Adipocyte (in vitro differentiated cells): ENCODE results near the gene SPATA32.

Experiments
- DNase-seq: peaks from one replicate; pipeline ENCODE4 v3.0.0-alpha.2; 2015; ENCODE audit warnings: low read depth
- H3K27me3 ChIP-seq: replicated peaks from 2 replicates; pipeline ENCODE4 v1.7.0; 2013; ENCODE audit warnings: mild to moderate bottlenecking, low read length, moderate library complexity; ENCODE audit not compliant: control insufficient read depth, insufficient read depth
- H3K36me3 ChIP-seq: 2 replicates; pipeline ENCODE4 v1.7.0; 2013; ENCODE audit warnings: low read length, mild to moderate bottlenecking, moderate library complexity; ENCODE audit not compliant: control insufficient read depth, insufficient read depth, severe bottlenecking
- H3K4me1 ChIP-seq: 2 replicates; pipeline ENCODE4 v1.7.0; 2013; ENCODE audit warnings: mild to moderate bottlenecking, low read length, moderate library complexity; ENCODE audit not compliant: control insufficient read depth, insufficient read depth
- H3K4me3 ChIP-seq: 2 replicates; pipeline ENCODE4 v1.7.0; 2013; ENCODE audit warnings: mild to moderate bottlenecking, low read length, moderate library complexity
- H3K9ac ChIP-seq: 2 replicates; pipeline ENCODE4 v1.7.0; 2013; ENCODE audit warnings: mild to moderate bottlenecking, low read length, moderate library complexity
- H3K9me3 ChIP-seq: 2 replicates; pipeline ENCODE4 v1.7.0; 2013; ENCODE audit warnings: mild to moderate bottlenecking, low read length, moderate library complexity; ENCODE audit not compliant: control insufficient read depth

Gene SPATA32, protein sequence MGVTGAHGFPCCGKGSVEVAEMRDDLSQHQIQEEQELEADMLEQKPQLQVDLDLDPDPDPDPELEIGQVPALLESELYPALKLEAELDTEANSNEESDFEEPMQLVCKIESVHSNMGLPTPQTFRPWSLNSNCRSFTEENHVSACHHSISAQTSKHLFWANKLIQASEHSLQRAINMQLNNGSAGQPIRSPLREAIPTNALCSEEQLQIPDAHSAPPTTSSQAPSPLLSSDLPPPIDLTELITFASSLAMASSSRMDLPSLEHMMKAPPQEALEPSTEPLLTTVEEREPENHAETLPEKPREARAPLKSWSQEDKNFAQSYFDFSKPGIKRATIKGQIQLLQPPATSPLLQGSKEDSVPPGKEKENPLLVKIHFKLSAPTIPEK

DNA sequence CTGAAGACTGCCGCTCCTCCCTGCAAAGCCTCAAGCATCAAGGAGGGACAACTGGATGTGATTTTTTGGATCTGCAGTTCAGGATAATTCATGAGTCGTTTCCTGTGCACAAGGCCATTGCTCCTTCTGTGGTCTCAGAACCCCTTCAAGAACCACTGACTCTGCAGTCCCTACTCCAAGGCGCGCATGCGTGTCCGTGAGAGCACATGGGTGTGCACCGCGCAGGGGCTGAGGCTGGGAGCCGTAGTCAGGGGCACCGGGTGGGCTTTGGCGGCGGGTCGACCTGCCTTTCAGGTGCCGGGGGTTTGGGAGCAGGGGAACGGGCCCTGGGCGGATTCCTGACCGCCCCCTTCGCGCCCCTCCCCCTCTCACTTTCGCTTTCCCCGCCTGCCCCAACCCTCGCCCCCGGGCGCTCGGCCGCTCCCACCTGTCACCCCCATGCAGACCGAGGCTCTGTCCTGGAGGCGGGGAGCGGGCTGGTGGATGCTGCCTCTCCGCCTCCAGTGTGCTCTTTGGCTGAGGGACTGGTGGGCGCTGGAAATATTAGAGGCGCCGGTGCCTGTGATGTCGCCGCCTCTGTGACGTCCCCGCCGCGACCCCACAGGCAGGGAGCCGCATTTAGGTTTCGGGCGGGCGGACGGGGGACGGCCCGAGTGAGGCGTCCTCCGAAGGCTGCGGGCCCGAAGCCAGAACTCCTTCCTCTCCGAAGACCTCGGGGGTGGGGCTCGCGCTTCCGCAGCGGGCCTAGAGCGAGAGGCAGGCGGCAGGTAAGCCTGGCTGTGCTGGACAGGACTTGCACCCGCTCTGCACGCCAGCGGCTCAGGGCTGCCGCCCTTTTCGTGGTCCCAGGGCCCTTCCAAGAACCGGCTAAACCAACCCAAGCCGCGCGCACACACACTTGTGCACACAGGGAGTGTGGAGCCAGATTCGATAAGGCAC, at the start of gene SPATA32:
SPATA32 (minus strand) TSS at position 518 of the 939 bp plus-strand sequence; CDS start at position 440, 78 bp downstream.
- peaks cover 49% of the 10 kb centered on the region for H3K4me1 ChIP-seq
- H3K9me3 ChIP-seq = no peaks in the 10 kb centered on the region
- H3K36me3 ChIP-seq = peaks cover 20% of the 10 kb centered on the region
- no peak for DNase-seq
- peak within 1 kb of the TSS; percentile 60 for H3K9ac ChIP-seq
- H3K27me3 ChIP-seq = peaks cover 11% of the 10 kb centered on the region
- H3K4me3 ChIP-seq = peak within 1 kb of the TSS; percentile 71

DNA sequence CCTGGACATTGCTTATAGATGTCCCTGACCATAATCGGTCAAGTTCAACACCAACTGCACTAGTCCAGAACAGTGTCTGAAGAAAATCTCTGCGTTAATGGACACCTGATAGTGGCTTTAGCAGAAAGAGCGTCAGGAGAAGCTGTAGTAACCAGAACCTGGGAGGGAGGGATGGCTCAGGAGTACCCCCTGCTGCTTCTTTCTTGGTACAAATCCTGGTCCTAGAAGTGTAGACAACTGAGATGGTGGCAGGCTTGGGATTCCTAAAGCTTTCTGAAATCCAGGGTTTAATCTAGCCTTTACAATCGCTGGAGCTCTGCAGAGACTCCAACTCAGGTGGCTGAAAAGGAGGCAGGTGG, 49.5 kb upstream of the SPATA32 start:
- H3K27me3 ChIP-seq = no peaks in the 10 kb centered on the region
- H3K9ac ChIP-seq = peak overlapping the region; percentile 63
- no peaks in the 10 kb centered on the region for H3K36me3 ChIP-seq
- no peak for DNase-seq
- peaks cover 79% of the 10 kb centered on the region for H3K4me1 ChIP-seq
- H3K9me3 ChIP-seq = no peaks in the 10 kb centered on the region
- no peak overlapping the region for H3K4me3 ChIP-seq

- Histone ChIP-seq H3K9ac (no peak overlapping the region), H3K4me1 (peaks cover 80% of the 10 kb centered on the region), H3K27me3 (no peaks in the 10 kb centered on the region), H3K4me3 (no peak overlapping the region), H3K9me3 (no peaks in the 10 kb centered on the region), H3K36me3 (no peaks in the 10 kb centered on the region)
- DNase-seq = peak; percentile 51
Measured at GRCh38 chr17:45310380-45311324, 48.8 kb upstream of the SPATA32 start.

GRCh38 chr17:45309400-45309799, 47.5 kb upstream of the SPATA32 start:
- Histone ChIP-seq H3K27me3 (no peaks in the 10 kb centered on the region), H3K4me1 (peaks cover 71% of the 10 kb centered on the region), H3K9ac (no peak overlapping the region), H3K4me3 (no peak overlapping the region), H3K9me3 (no peaks in the 10 kb centered on the region), H3K36me3 (no peaks in the 10 kb centered on the region)
- no peak for DNase-seq

DNA sequence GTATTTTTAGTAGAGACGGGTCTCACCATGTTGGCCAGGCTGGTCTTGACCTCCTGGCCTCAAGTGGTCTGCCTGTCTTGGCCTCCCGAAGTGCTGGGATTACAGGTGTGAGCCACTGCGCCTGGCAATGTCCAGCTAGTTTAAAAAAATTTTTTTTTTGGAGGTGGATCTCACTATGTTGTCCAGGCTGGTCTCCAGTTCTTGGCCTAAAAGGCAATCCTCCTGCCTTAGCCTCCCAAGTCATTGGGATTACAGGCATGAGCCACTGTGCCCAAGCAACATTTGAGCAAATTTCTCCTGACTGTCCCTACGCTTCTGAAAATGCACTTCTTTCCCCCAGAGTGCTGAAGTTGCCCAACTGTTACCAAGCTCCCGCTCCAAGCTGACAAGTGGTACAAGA, 46.9 kb upstream of the SPATA32 start:
- Histone ChIP-seq H3K9ac (no peak overlapping the region), H3K36me3 (no peaks in the 10 kb centered on the region), H3K4me1 (peaks cover 66% of the 10 kb centered on the region), H3K9me3 (no peaks in the 10 kb centered on the region), H3K4me3 (no peak overlapping the region), H3K27me3 (no peaks in the 10 kb centered on the region)
- no peak for DNase-seq

DNA sequence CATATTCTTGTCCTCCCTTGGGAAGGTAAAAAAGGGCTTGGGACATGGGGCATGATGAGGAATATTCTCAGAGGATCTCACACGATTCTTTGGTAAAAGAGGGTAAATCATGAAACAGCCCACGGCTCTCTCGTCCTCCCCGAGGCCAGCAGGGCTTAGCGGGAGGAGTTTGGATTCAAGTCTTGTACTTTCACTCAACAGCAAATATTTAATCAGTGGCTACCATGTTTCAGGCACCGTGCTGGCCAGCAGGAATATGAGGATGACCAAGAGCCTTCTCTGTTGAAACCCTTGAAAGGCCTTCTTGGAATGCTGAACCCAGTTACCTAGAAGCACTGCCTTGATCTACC, 46.1 kb upstream of the SPATA32 start:
- Histone ChIP-seq H3K36me3 (no peaks in the 10 kb centered on the region), H3K9me3 (no peaks in the 10 kb centered on the region), H3K4me1 (peaks cover 66% of the 10 kb centered on the region), H3K4me3 (peak overlapping the region; percentile 63), H3K27me3 (no peaks in the 10 kb centered on the region), H3K9ac (peak overlapping the region; percentile 55)
- DNase-seq = no peak

DNA sequence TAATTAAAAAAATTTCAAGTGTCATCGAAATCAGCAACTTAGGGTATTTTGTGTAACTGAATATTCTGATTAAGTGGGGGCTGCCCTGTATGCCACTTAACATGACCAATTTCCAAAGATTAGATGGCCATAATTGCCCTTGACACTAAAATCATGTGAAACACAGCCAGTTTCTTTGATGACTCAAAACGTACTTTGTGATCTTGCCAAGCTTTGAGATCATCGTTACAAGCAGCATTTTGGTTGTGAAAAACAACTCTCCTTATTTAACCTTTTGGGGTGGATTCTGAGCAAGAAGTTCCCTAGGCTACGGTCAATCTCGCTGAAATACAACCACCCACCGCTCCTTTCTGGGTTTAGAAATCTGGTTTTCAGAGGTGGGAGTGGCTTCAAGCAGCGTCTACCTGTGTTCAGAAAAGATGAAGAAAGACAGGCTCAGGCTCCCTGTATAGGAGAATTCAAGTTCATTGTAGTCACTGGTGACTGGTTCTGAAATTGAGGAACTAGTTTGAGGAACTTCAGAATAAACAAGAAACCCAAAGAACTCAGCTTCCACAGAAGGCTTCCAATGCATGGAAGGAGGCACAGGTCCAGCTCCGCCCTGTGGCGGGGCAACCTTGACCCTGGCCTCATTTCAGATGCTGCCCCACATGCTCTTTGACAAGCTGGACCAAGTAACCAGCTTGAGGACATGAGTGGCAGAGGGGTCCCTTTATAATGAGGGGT, 45.6 kb upstream of the SPATA32 start:
- DNase-seq = peak; percentile 94
- Histone ChIP-seq H3K4me3 (peak overlapping the region; percentile 63), H3K4me1 (peaks cover 66% of the 10 kb centered on the region)

DNA sequence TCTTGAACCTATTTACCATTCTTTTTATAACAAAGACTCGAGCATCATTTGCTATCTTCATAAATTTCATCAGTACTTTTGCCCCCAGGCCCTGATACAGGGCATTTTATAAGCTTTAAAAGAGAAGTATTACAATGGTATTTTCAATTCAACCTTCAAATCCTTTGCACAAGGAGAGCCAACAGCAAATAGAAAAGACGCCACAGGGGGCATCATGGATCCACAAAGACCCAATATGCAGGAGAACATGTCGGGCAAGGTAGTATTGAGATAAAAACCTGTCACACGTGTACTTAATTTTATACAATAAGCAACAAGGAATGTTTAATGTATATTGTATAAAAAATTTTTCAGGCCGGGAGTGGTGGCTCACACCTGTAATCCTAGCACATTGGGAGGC, 44.7 kb upstream of the SPATA32 start:
- H3K4me3 ChIP-seq = no peak overlapping the region
- H3K36me3 ChIP-seq = no peaks in the 10 kb centered on the region
- H3K9ac ChIP-seq = peak overlapping the region; percentile 10
- no peak for DNase-seq
- no peaks in the 10 kb centered on the region for H3K9me3 ChIP-seq
- peaks cover 65% of the 10 kb centered on the region for H3K4me1 ChIP-seq
- no peaks in the 10 kb centered on the region for H3K27me3 ChIP-seq

More for the DNA sequence above, 45.6 kb upstream of the SPATA32 start:
- Histone ChIP-seq H3K9me3 (no peaks in the 10 kb centered on the region), H3K27me3 (no peaks in the 10 kb centered on the region), H3K9ac (peak overlapping the region; percentile 55), H3K36me3 (no peaks in the 10 kb centered on the region)

GRCh38 chr17:45306094-45306493, 44.2 kb upstream of the SPATA32 start:
- H3K27me3 ChIP-seq = no peaks in the 10 kb centered on the region
- peak overlapping the region; percentile 10 for H3K9ac ChIP-seq
- H3K36me3 ChIP-seq = no peaks in the 10 kb centered on the region
- H3K9me3 ChIP-seq = no peaks in the 10 kb centered on the region
- peaks cover 59% of the 10 kb centered on the region for H3K4me1 ChIP-seq
- no peak overlapping the region for H3K4me3 ChIP-seq
- no peak for DNase-seq

DNA sequence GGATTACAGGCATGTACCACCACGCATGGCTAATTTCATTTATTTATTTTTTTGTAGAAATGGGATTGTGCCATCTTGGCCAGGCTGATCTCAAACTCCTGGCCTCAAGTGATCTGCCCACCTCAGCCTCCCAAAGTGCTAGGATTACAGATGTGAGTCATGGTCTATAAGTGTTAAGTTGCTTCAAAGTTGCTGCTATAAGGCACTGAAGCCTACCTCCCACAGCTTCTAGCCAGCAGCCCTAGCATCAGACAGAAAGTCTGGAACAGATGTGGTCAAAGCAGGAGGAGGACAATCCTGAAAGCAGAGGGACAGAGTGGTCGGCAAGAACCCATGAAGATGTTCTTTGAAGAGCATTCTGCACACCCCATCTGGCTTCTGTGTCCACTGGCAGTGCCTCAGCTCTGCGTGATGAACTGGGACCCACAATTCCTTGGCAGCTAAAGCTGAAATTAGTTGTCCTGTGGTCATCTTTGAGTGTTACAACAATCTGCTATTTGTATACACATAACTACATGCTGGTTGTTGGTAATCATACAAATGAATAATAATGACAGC, 43.7 kb upstream of the SPATA32 start:
- Histone ChIP-seq H3K9ac (peak overlapping the region; percentile 10), H3K27me3 (no peaks in the 10 kb centered on the region), H3K36me3 (no peaks in the 10 kb centered on the region), H3K4me1 (peaks cover 54% of the 10 kb centered on the region), H3K9me3 (no peaks in the 10 kb centered on the region), H3K4me3 (no peak overlapping the region)
- DNase-seq = peak; percentile 63
